ENCODE results near the gene CBX3.

- TF ChIP-seq POLR2A (IDR thresholded peaks at IDR 0.05; ENCODE audit: low read length): no peak
- no peak for TF ChIP-seq GATA1 (IDR thresholded peaks at IDR 0.05; ENCODE audit: low read depth, low read length)
These were observed 11.1 kb upstream of the CBX3 start for GRCh38 chr7:26190417-26190869.

Measured in erythroblast (primary cell).